Ishikawa (cell line): Measurements from ENCODE around the gene CTSG.

Source experiments
- EP300 ChIP-seq: IDR thresholded peaks from 2 replicates; pipeline ENCODE4 v1.6.1; 2012; ENCODE audit warnings: borderline replicate concordance
- RAD21 ChIP-seq: IDR thresholded peaks from 2 replicates; pipeline ENCODE4 v1.6.1; 2012; ENCODE audit warnings: low read depth

- TF ChIP-seq EP300 (no peak), RAD21 (no peak)
Observed at GRCh38 chr14:24565766-24566165, 10.3 kb downstream of the CTSG start.
